CD4-positive, alpha-beta T cell (primary cell): ENCODE data around the gene EDRF1. TPM values are rescaled to one million over a fixed set of nuclear protein-coding genes. Genes with fewer than 3 reads are reported as not detected.

Experiments
- ATAC-seq: fragments of 200-7000 bp; cut with Tn5 transposase; one replicate; pipeline ENCODE4 v1.10.0; 2022; ENCODE audit warnings: mild to moderate bottlenecking; ENCODE audit not compliant: poor library complexity
- CTCF ChIA-PET: fragments of 350-600 bp; sonication (Branson Sonifier 250); formaldehyde crosslinking; loops from one replicate; lab custom pipeline; 2021; ENCODE audit warnings: antibody characterized with exemption, inconsistent platforms; lab: Charles Lee
- POLR2A ChIA-PET: fragments of 350-600 bp; sonication (Branson Sonifier 250); formaldehyde crosslinking; loops from one replicate; lab custom pipeline; 2021; ENCODE audit warnings: antibody characterized with exemption, inconsistent platforms; lab: Charles Lee
- DNase-seq, 14 experiments: peaks; one replicate each; pipeline ENCODE4 v3.0.0-alpha.2; 2013 to 2020; ENCODE audit warnings: mixed read lengths in 2 of 14
- H3K27ac ChIP-seq, 2 donors: one replicate each; pipeline versions ENCODE4 v1.5.1 to v1.7.0; 2013; ENCODE audit warnings: low read length in 2 of 2, low read depth in 1 of 2, mild to moderate bottlenecking in 1 of 2
- H3K27me3 ChIP-seq, 2 experiments: 1 replicate in 1 of 2; 2 replicates in 1 of 2; pipeline versions ENCODE4 v1.6.1 to v1.7.0; 2013; ENCODE audit warnings: low read length in 2 of 2, control low read depth in 1 of 2, mild to moderate bottlenecking in 1 of 2, moderate library complexity in 1 of 2; ENCODE audit not compliant: insufficient read depth in 2 of 2, control insufficient read depth in 1 of 2
- H3K36me3 ChIP-seq: one replicate; pipeline ENCODE4 v1.6.1; 2013; ENCODE audit warnings: low read length, control low read depth; ENCODE audit not compliant: insufficient read depth
- H3K4me1 ChIP-seq: one replicate; pipeline ENCODE4 v1.6.1; 2013; ENCODE audit warnings: low read length, control low read depth; ENCODE audit not compliant: insufficient read depth
- H3K4me3 ChIP-seq: one replicate; pipeline ENCODE4 v1.5.1; 2013; ENCODE audit warnings: mild to moderate bottlenecking, low read length, moderate library complexity
- H3K9me3 ChIP-seq, 2 experiments: 1 replicate in 1 of 2; 2 replicates in 1 of 2; pipeline versions ENCODE4 v1.6.1 to v1.7.0; 2013; ENCODE audit warnings: low read length in 2 of 2, mild to moderate bottlenecking in 2 of 2, control low read depth in 1 of 2, moderate library complexity in 1 of 2; ENCODE audit not compliant: control insufficient read depth in 1 of 2, insufficient read depth in 1 of 2
- H3K27ac Mint-ChIP-seq: one replicate; pipeline ENCODE4 v1.8.0; 2020; ENCODE audit warnings: mixed read lengths
- H3K27me3 Mint-ChIP-seq: one replicate; pipeline ENCODE4 v1.8.0; 2021; ENCODE audit warnings: mixed read lengths
- H3K36me3 Mint-ChIP-seq: one replicate; pipeline ENCODE4 v1.8.0; 2021; ENCODE audit warnings: low read depth, mixed read lengths
- H3K4me1 Mint-ChIP-seq: one replicate; pipeline ENCODE4 v1.8.0; 2021; ENCODE audit warnings: low read depth, mixed read lengths
- H3K4me3 Mint-ChIP-seq: one replicate; pipeline ENCODE4 v1.8.0; 2020; ENCODE audit warnings: mild to moderate bottlenecking, mixed read lengths
- H3K9me3 Mint-ChIP-seq: one replicate; pipeline ENCODE4 v1.8.0; 2020; ENCODE audit warnings: mixed read lengths
- CTCF ChIP-seq: fragments of 200-600 bp; IDR thresholded peaks from one replicate; pipeline ENCODE4 v1.8.0; 2022; ENCODE audit warnings: antibody characterized with exemption, mild to moderate bottlenecking
- intact Hi-C, 2 experiments: fragments of 100-400 bp; cut with DNase I in 1 of 2; cut with micrococcal nuclease in 1 of 2; formaldehyde crosslinking; loops; one replicate each; pipeline versions ENCODE4 v1.15.1 to v1.9.0; 2023 to 2025; cut with DNase I, micrococcal nuclease
- total RNA-seq, 174 experiments: library from RNA in 2 of 174; stranded (reverse) in 2 of 174; gene quantifications; one replicate each; pipeline ENCODE4 v1.2.3 and lab custom pipeline; 2021 to 2026

Gene EDRF1
- total RNA-seq, 2 experiments from 2014 or later: 39.0 to 39.8 TPM

- no peak overlapping the region for H3K27ac ChIP-seq
- no peaks in the 10 kb centered on the region for H3K9me3 Mint-ChIP-seq
- H3K4me3 Mint-ChIP-seq: no peak overlapping the region
- ChIA-PET POLR2A (no interaction called here), CTCF (no interaction called here)
- no peaks in the 10 kb centered on the region for H3K27me3 Mint-ChIP-seq
- no peak for DNase-seq
- H3K27ac Mint-ChIP-seq: no peak overlapping the region
- intact Hi-C loops: no loop called here
- H3K9me3 ChIP-seq: no peaks in the 10 kb centered on the region
- no peaks in the 10 kb centered on the region for H3K27me3 ChIP-seq
- no peak overlapping the region for H3K4me3 ChIP-seq
- no peak for ATAC-seq
- H3K36me3 ChIP-seq: peaks cover 29% of the 10 kb centered on the region
- no peaks in the 10 kb centered on the region for H3K4me1 ChIP-seq
- TF ChIP-seq CTCF: no peak
- peaks cover 52% of the 10 kb centered on the region for H3K36me3 Mint-ChIP-seq
- H3K4me1 Mint-ChIP-seq: no peaks in the 10 kb centered on the region
Observed at GRCh38 chr10:125768219-125768855, 48.8 kb downstream of the EDRF1 start.

DNA sequence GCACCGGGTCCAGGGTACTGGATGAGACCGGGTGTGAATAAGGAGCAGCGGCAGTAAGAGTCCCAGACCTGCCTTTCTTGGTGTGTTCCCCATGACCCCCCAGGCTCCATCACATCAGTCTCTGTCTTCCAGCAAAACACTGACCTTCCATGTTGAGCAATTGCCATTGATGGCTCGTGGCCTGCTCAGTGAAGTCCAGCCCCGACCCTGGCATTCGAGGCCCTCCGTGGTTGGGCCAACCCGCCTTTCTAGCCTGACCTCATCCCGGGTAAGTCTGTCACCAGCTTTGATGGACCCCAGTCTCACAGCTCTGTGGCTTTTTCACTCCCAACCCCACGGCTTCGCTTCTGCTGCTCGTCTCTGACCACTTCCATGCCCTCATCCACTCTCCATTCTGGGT, 49.7 kb downstream of the EDRF1 start:
- DNase-seq (no peak), ATAC-seq (no peak)
- H3K9me3 Mint-ChIP-seq: no peaks in the 10 kb centered on the region
- Histone ChIP-seq H3K36me3 (peaks cover 20% of the 10 kb centered on the region), H3K9me3 (peaks cover 0 to under 1% of the 10 kb centered on the region in 2 experiments), H3K27me3 (no peaks in the 10 kb centered on the region), H3K27ac (no peak overlapping the region), H3K4me3 (no peak overlapping the region), H3K4me1 (no peaks in the 10 kb centered on the region)
- no peaks in the 10 kb centered on the region for H3K4me1 Mint-ChIP-seq
- POLR2A ChIA-PET: no interaction called here
- TF ChIP-seq CTCF: no peak
- CTCF ChIA-PET: no interaction called here
- H3K27me3 Mint-ChIP-seq: no peaks in the 10 kb centered on the region
- no peak overlapping the region for H3K4me3 Mint-ChIP-seq
- H3K36me3 Mint-ChIP-seq: peaks cover 44% of the 10 kb centered on the region
- intact Hi-C loops: no loop called here
- no peak overlapping the region for H3K27ac Mint-ChIP-seq

GRCh38 chr10:125770844-125771243, 51.3 kb downstream of the EDRF1 start:
- no peak overlapping the region for H3K27ac ChIP-seq
- POLR2A ChIA-PET: no interaction called here
- H3K9me3 Mint-ChIP-seq: no peaks in the 10 kb centered on the region
- no peaks in the 10 kb centered on the region for H3K27me3 ChIP-seq
- no peaks in the 10 kb centered on the region for H3K4me1 ChIP-seq
- H3K27ac Mint-ChIP-seq: no peak overlapping the region
- TF ChIP-seq CTCF: no peak
- no peaks in the 10 kb centered on the region for H3K4me1 Mint-ChIP-seq
- no peak overlapping the region for H3K4me3 ChIP-seq
- H3K36me3 ChIP-seq: peaks cover 8% of the 10 kb centered on the region
- CTCF ChIA-PET: no interaction called here
- DNase-seq: no peak
- intact Hi-C loops: no loop called here
- peaks cover 27% of the 10 kb centered on the region for H3K36me3 Mint-ChIP-seq
- H3K27me3 Mint-ChIP-seq: no peaks in the 10 kb centered on the region
- H3K9me3 ChIP-seq: peaks cover 0 to 9% of the 10 kb centered on the region in 2 experiments
- no peak overlapping the region for H3K4me3 Mint-ChIP-seq
- ATAC-seq: no peak
